ENCODE results near the gene PDE7B.

DNA sequence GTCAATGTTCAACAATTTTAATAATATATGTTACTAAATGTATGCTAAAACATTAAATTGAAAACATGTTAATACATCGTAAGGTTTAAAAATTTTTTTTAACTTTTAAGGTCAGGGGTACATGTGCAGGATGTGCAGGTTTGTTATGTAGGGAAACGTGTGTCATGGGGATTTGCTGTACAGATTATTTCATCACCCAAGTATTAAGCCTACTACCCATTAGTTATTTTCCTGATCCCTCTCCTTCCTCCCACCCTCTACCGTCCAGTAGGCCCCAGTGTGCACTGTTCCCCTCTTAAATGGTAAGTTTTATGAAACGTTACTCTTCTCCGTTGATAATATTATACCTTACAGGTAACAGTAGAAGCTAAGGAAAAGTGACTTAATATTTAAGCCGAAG, 15.8 kb downstream of the PDE7B start:
- TF ChIP-seq, protein P1, sequence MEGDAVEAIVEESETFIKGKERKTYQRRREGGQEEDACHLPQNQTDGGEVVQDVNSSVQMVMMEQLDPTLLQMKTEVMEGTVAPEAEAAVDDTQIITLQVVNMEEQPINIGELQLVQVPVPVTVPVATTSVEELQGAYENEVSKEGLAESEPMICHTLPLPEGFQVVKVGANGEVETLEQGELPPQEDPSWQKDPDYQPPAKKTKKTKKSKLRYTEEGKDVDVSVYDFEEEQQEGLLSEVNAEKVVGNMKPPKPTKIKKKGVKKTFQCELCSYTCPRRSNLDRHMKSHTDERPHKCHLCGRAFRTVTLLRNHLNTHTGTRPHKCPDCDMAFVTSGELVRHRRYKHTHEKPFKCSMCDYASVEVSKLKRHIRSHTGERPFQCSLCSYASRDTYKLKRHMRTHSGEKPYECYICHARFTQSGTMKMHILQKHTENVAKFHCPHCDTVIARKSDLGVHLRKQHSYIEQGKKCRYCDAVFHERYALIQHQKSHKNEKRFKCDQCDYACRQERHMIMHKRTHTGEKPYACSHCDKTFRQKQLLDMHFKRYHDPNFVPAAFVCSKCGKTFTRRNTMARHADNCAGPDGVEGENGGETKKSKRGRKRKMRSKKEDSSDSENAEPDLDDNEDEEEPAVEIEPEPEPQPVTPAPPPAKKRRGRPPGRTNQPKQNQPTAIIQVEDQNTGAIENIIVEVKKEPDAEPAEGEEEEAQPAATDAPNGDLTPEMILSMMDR (optimal IDR thresholded peaks at IDR 0.05 in 1 of 3, IDR thresholded peaks at IDR 0.05 in 1 of 3, conservative IDR thresholded peaks at IDR 0.05 in 1 of 3; ENCODE audit: extremely low read depth in 1 of 3, insufficient read depth in 2 of 3, low read length in 3 of 3), result no peak
- TF ChIP-seq EZH2 (IDR thresholded peaks at IDR 0.05; ENCODE audit: low read length), result no peak
